GM12874 (cell line): ENCODE results near the gene PKP2.

Source experiments
- TF ChIP-seq, protein P1 (sequence below): IDR thresholded peaks from 2 replicates; pipeline ENCODE4 v1.5.1; 2011; ENCODE audit warnings: low read depth, mild to moderate bottlenecking, control low read depth, low read length, moderate library complexity; ENCODE audit not compliant: insufficient read depth

The PKP2 gene

GRCh38 chr12:32836710-32837109, 59.9 kb downstream of the PKP2 start:
- TF ChIP-seq, protein P1, sequence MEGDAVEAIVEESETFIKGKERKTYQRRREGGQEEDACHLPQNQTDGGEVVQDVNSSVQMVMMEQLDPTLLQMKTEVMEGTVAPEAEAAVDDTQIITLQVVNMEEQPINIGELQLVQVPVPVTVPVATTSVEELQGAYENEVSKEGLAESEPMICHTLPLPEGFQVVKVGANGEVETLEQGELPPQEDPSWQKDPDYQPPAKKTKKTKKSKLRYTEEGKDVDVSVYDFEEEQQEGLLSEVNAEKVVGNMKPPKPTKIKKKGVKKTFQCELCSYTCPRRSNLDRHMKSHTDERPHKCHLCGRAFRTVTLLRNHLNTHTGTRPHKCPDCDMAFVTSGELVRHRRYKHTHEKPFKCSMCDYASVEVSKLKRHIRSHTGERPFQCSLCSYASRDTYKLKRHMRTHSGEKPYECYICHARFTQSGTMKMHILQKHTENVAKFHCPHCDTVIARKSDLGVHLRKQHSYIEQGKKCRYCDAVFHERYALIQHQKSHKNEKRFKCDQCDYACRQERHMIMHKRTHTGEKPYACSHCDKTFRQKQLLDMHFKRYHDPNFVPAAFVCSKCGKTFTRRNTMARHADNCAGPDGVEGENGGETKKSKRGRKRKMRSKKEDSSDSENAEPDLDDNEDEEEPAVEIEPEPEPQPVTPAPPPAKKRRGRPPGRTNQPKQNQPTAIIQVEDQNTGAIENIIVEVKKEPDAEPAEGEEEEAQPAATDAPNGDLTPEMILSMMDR: no peak

GRCh38 chr12:32834122-32834521, 62.5 kb downstream of the PKP2 start:
- TF ChIP-seq, protein P1: no peak

- TF ChIP-seq, protein P1: no peak
Measured at GRCh38 chr12:32828552-32828951, 68.0 kb downstream of the PKP2 start.

GRCh38 chr12:32828120-32828519, 68.5 kb downstream of the PKP2 start:
- TF ChIP-seq, protein P1: no peak

DNA sequence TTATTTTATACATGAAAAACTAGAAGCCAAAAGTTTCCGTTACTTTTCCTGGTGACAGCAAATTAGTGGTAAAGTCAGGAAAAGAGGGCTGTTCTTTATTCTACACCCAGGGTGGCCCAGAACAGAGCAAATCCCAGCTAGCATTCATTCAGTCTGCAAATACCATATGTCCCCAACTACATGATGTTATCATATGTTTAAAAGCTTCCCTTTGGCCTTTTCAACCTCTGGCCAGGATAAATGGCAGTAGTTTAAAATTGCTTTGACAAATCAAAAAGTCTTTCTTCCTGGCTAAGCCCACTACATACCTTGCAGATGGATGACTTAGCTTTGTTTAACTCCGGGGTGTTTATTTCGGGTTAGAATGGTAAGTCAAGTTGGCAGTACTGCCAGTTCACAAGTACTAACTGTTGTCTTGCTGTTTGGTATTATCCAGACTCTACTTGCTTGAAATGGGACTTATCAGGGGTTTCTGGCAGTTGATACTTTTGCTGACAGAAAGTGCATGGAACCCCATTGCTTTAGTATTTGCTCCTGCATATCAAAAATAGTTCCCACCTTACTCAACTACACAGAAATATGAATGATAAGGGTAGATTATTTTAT, 69.7 kb downstream of the PKP2 start:
- TF ChIP-seq, protein P1: no peak

DNA sequence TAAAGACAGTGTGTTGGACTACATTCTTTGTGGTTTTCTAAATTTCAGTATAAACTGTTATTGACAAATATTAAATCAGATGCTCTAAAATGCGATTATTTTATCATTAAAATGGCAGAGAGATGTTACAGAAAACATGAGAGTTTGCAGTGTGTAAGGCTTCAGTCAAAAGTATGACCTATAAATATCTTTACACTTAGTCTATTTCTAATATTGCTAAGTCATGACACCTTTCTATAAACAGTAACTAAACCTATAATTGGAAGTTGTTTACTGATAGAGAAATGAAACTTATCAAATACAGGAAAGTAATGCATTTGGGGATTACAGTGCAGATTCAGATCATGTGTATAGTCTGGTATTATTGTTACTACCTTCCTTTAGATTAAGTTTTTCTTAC, 72.0 kb downstream of the PKP2 start:
- TF ChIP-seq, protein P1: no peak

DNA sequence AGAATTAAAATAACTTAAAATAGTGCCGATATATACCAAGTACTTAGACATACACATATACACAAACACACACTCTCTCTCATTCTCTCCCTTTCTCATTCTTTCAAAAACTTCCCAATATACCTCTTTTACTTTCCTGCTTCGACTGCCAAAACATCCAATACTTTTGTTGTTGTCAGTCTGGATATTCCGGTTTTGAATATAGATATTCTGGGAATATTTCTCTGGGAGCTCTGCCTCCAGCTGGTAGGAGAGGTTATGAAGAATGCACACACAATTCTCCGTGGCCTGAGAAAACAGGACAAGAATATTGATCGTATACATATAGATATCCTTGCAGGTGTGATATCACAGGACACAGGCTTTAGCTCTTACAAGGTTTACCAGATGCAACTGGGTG, 74.2 kb downstream of the PKP2 start:
- TF ChIP-seq, protein P1: no peak
